Neutrophil (primary cell): ENCODE measurements around the gene NUTF2.

Experiments
- H3K27ac ChIP-seq: fragments of 200-600 bp; sonication (generic); 2 replicates; pipeline ENCODE4 v1.5.1; 2016; ENCODE audit warnings: mild to moderate bottlenecking, moderate library complexity
- H3K27me3 ChIP-seq: fragments of 200-600 bp; sonication (generic); 2 replicates; pipeline ENCODE4 v1.6.0; 2016; ENCODE audit warnings: mild to moderate bottlenecking
- H3K36me3 ChIP-seq: fragments of 200-600 bp; sonication (generic); 2 replicates; pipeline ENCODE4 v1.5.1; 2017
- H3K4me1 ChIP-seq, 2 experiments: fragments of 200-600 bp in 1 of 2; sonication (generic) in 1 of 2; 1 replicate in 1 of 2; 2 replicates in 1 of 2; pipeline versions ENCODE4 v1.5.1 to v1.6.1; 2013 to 2016; ENCODE audit warnings: low read depth in 1 of 2, low read length in 1 of 2, mild to moderate bottlenecking in 1 of 2, moderate library complexity in 1 of 2; ENCODE audit not compliant: control insufficient read depth in 1 of 2, insufficient read depth in 1 of 2
- H3K4me3 ChIP-seq, 2 experiments: fragments of 200-600 bp in 1 of 2; sonication (generic) in 1 of 2; 1 replicate in 1 of 2; 2 replicates in 1 of 2; pipeline ENCODE4 v1.5.1; 2013 to 2016; ENCODE audit warnings: low read depth in 1 of 2, low read length in 1 of 2, mild to moderate bottlenecking in 1 of 2, moderate library complexity in 1 of 2
- H3K9me3 ChIP-seq: fragments of 200-600 bp; sonication (generic); 2 replicates; pipeline ENCODE4 v1.5.1; 2016
- CTCF ChIP-seq: fragments of 200-600 bp; sonication (generic); IDR thresholded peaks from 2 replicates; pipeline ENCODE4 v1.5.1; 2016; ENCODE audit warnings: antibody characterized with exemption

NUTF2 gene

DNA sequence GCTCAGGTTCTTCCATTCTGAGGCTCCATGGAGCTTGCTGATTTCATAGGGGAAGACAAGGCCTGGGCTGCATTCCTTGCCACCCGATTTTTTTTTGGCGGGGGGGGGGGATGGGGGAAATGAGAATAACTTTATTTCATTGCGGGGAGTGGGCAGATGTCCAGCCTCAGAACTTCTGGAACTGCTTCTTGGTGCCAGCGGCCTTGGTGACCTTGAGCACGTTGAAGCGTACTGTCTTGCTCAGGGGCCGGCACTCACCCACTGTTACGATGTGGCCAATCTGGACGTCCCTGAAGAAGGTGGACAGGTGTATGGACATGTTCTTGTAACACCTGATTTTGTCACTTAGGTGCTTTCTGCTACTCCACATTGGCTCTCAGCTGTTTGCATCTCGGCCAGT, 9.1 kb downstream of the NUTF2 start:
- Histone ChIP-seq H3K4me3 (no peak overlapping the region), H3K9me3 (no peaks in the 10 kb centered on the region), H3K36me3 (no peaks in the 10 kb centered on the region), H3K27ac (no peak overlapping the region), H3K4me1 (peaks cover 0 to 4% of the 10 kb centered on the region in 2 experiments), H3K27me3 (no peaks in the 10 kb centered on the region)
- no peak for TF ChIP-seq CTCF

GRCh38 chr16:67856927-67857546, 10.3 kb downstream of the NUTF2 start:
- H3K27ac ChIP-seq: no peak overlapping the region
- TF ChIP-seq CTCF: no peak
- peaks cover 0 to 4% of the 10 kb centered on the region in 2 experiments for H3K4me1 ChIP-seq
- no peaks in the 10 kb centered on the region for H3K9me3 ChIP-seq
- no peak overlapping the region for H3K4me3 ChIP-seq
- H3K36me3 ChIP-seq: no peaks in the 10 kb centered on the region
- no peaks in the 10 kb centered on the region for H3K27me3 ChIP-seq

DNA sequence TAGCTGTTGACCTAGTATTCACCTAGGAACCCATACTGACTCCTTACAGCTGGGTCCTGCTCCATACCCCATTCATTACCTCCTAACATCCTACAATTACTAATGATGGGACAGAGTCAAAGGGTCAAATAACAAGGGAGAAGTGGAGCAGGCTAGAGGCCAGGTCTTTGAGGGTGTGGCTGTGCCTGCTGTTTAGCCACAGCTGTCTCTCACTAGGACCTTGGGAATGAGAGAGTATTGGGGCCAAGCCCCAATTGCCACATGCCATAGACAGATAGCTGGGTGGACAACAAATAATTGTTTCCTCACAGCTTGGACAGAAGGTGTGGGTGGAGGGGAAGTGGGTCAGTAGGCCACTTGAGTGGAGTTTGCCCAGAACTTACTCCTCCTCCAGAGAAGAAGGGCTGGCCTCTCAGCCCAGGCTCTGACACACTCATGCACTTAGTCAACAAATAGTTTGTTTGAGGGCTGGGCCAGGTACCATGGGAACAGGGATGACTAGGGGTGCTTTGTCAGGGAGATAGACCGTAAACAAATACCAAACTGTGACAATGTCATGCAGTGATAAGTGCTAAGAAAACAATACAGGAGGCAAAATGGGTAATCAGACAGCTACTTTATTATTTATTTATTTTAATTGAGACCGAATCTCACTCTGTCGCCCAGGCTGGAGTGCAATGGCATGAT, 11.0 kb downstream of the NUTF2 start:
- no peak overlapping the region for H3K27ac ChIP-seq
- no peaks in the 10 kb centered on the region for H3K9me3 ChIP-seq
- no peak overlapping the region for H3K4me3 ChIP-seq
- H3K27me3 ChIP-seq: no peaks in the 10 kb centered on the region
- H3K4me1 ChIP-seq: peaks cover 0 to 4% of the 10 kb centered on the region in 2 experiments
- no peak for TF ChIP-seq CTCF
- H3K36me3 ChIP-seq: no peaks in the 10 kb centered on the region

GRCh38 chr16:67858500-67858899, 11.8 kb downstream of the NUTF2 start:
- H3K4me3 ChIP-seq: no peak overlapping the region
- no peak overlapping the region for H3K27ac ChIP-seq
- peaks cover 0 to 4% of the 10 kb centered on the region in 2 experiments for H3K4me1 ChIP-seq
- H3K27me3 ChIP-seq: no peaks in the 10 kb centered on the region
- H3K36me3 ChIP-seq: no peaks in the 10 kb centered on the region
- no peak for TF ChIP-seq CTCF
- H3K9me3 ChIP-seq: no peaks in the 10 kb centered on the region

GRCh38 chr16:67860589-67861398, 14.1 kb downstream of the NUTF2 start:
- TF ChIP-seq CTCF: no peak

More at GRCh38 chr16:67860589-67861398, 14.1 kb downstream of the NUTF2 start:
- no peak overlapping the region for H3K4me3 ChIP-seq
- H3K36me3 ChIP-seq: no peaks in the 10 kb centered on the region
- H3K27me3 ChIP-seq: no peaks in the 10 kb centered on the region
- H3K4me1 ChIP-seq: peaks cover 0 to 4% of the 10 kb centered on the region in 2 experiments
- H3K9me3 ChIP-seq: no peaks in the 10 kb centered on the region
- no peak overlapping the region for H3K27ac ChIP-seq
